OCI-LY7 (cell line): Measurements from ENCODE around the gene RPL35A. TPM values are rescaled to one million over a fixed set of nuclear protein-coding genes. Genes with fewer than 3 reads are reported as not detected.

Experiments used
- BruUV-seq: library from RNA; stranded (reverse); fragments of 400-500 nt; replicated peaks from 2 replicates; lab custom pipeline; 2021; lab: Mats Ljungman, UMichigan
- CTCF ChIA-PET: fragments of 300-600 bp; sonication (Branson Sonifier 250); formaldehyde crosslinking; loops from one replicate; lab custom pipeline; 2022; ENCODE audit warnings: antibody characterized with exemption; ENCODE audit not compliant: unreplicated experiment; lab: Charles Lee
- POLR2A ChIA-PET: fragments of 300-600 bp; sonication (Branson Sonifier 250); formaldehyde crosslinking; loops from one replicate; lab custom pipeline; 2022; ENCODE audit warnings: antibody characterized with exemption; lab: Charles Lee
- DNase-seq: peaks from one replicate; pipeline ENCODE4 v3.0.0-alpha.2; 2015; ENCODE audit warnings: low spot score
- H2AFZ ChIP-seq: fragments of 200-600 bp; sonication (generic), shearing (Covaris generic); 2 replicates; pipeline ENCODE4 v1.6.1; 2014; ENCODE audit warnings: mild to moderate bottlenecking, antibody characterized with exemption, low read length, moderate library complexity
- H3K27ac ChIP-seq: fragments of 200-600 bp; sonication (generic); 2 replicates; pipeline ENCODE4 v1.5.1; 2014; ENCODE audit warnings: mixed run types, low read depth, mild to moderate bottlenecking, moderate library complexity, low read length, inconsistent platforms; ENCODE audit not compliant: poor library complexity, severe bottlenecking
- H3K36me3 ChIP-seq: fragments of 200-600 bp; sonication (generic); 2 replicates; pipeline ENCODE4 v1.6.1; 2014; ENCODE audit warnings: mild to moderate bottlenecking, antibody characterized with exemption, low read length, moderate library complexity, mixed read lengths; ENCODE audit not compliant: insufficient read depth
- H3K4me1 ChIP-seq: fragments of 200-600 bp; sonication (generic); 2 replicates; pipeline ENCODE4 v1.5.1; 2014; ENCODE audit warnings: mild to moderate bottlenecking, low read length; ENCODE audit not compliant: insufficient read depth, poor library complexity, severe bottlenecking
- H3K4me2 ChIP-seq: fragments of 200-600 bp; sonication (generic); 2 replicates; pipeline ENCODE4 v1.6.1; 2014; ENCODE audit warnings: mild to moderate bottlenecking, low read length
- H3K4me3 ChIP-seq: fragments of 200-600 bp; sonication (generic); 2 replicates; pipeline ENCODE4 v1.5.1; 2014; ENCODE audit warnings: mild to moderate bottlenecking, low read depth, low read length; ENCODE audit not compliant: poor library complexity, severe bottlenecking
- H3K79me2 ChIP-seq: fragments of 200-600 bp; sonication (generic); 2 replicates; pipeline ENCODE4 v1.6.1; 2016; ENCODE audit warnings: low read depth, mild to moderate bottlenecking, low read length, moderate library complexity, mixed read lengths; ENCODE audit not compliant: insufficient read depth
- H3K9me2 ChIP-seq: fragments of 200-600 bp; sonication (generic); 2 replicates; pipeline ENCODE4 v1.6.1; 2016; ENCODE audit warnings: mild to moderate bottlenecking, low read length, mixed read lengths; ENCODE audit not compliant: insufficient read depth
- H3K9me3 ChIP-seq: fragments of 200-600 bp; sonication (generic); 2 replicates; pipeline ENCODE4 v1.6.1; 2014; ENCODE audit warnings: mild to moderate bottlenecking, mixed run types, low read length, mixed read lengths
- H4K20me1 ChIP-seq: fragments of 200-600 bp; sonication (generic); 2 replicates; pipeline ENCODE4 v1.6.1; 2014; ENCODE audit warnings: mild to moderate bottlenecking, antibody characterized with exemption, low read length, moderate library complexity, mixed read lengths; ENCODE audit not compliant: insufficient read depth
- EZH2phosphoT487 ChIP-seq: fragments of 200-600 bp; sonication (generic); IDR thresholded peaks from 2 replicates; pipeline ENCODE4 v1.6.1; 2018; ENCODE audit warnings: low read depth, borderline replicate concordance, mild to moderate bottlenecking, mixed run types, antibody characterized with exemption, low read length, moderate library complexity, mixed read lengths
- intact Hi-C: fragments of 100-400 bp; cut with micrococcal nuclease; formaldehyde crosslinking; loops from one replicate; pipeline ENCODE4 v1.10.0; 2022; ENCODE audit not compliant: unreplicated experiment
- small RNA-seq: library from RNA; depleted of rRNA; stranded (forward); fragments of <200 nt; gene quantifications from one replicate; pipeline ENCODE3, GENCODE V24; 2014
- total RNA-seq, 2 experiments: library from RNA; depleted of rRNA in 1 of 2; stranded (reverse); fragments of >200 nt in 1 of 2; shearing (Covaris generic) in 1 of 2; gene quantifications; 2 replicates each; pipeline ENCODE4 v1.2.3, GENCODE V29; 2014 to 2022
- TF ChIP-seq, protein P1 (sequence below): fragments of 200-600 bp; sonication (generic); conservative IDR thresholded peaks from 2 replicates; pipeline ENCODE4 v1.5.1; 2014; ENCODE audit warnings: mild to moderate bottlenecking, antibody characterized with exemption, low read length, moderate library complexity, mixed read lengths

RPL35A gene
- total RNA-seq, 2 experiments from 2014 or later = 846 to 1,184 TPM

DNA sequence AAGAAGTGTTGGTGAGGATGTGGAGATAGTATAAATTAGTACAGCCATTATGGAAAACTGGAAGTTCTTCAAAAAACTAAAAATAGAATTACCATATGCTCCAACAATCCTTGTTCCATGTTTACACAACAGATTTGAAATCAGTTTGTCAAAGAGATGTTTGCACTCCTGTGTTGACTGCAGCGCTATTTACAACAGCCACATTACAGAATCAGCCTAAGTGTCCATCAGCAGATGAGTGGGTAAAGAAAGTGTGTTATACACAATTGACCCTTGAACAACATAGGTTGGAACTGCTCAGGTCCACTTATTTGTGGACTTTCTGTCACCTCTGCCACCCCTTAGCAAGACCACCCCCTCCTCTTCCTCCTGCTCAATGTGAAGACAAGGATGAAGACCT lies 44.7 kb downstream of the RPL35A start:
- Histone ChIP-seq H4K20me1 (no peaks in the 10 kb centered on the region), H3K4me1 (no peaks in the 10 kb centered on the region), H3K27ac (no peak overlapping the region), H2AFZ (no peak overlapping the region), H3K36me3 (no peaks in the 10 kb centered on the region), H3K4me2 (no peak overlapping the region), H3K9me2 (no peaks in the 10 kb centered on the region), H3K9me3 (no peaks in the 10 kb centered on the region), H3K4me3 (no peak overlapping the region), H3K79me2 (no peaks in the 10 kb centered on the region)
- POLR2A ChIA-PET = interaction anchor here (0.6 kb wide), 1 partner anchor 470 kb away, joined by 4 read pairs; no protein-coding TSS in a partner anchor
- CTCF ChIA-PET = no interaction called here
- intact Hi-C loops = no loop called here
- BruUV-seq = no TSS peak
- DNase-seq = no peak
- TF ChIP-seq, protein P1, sequence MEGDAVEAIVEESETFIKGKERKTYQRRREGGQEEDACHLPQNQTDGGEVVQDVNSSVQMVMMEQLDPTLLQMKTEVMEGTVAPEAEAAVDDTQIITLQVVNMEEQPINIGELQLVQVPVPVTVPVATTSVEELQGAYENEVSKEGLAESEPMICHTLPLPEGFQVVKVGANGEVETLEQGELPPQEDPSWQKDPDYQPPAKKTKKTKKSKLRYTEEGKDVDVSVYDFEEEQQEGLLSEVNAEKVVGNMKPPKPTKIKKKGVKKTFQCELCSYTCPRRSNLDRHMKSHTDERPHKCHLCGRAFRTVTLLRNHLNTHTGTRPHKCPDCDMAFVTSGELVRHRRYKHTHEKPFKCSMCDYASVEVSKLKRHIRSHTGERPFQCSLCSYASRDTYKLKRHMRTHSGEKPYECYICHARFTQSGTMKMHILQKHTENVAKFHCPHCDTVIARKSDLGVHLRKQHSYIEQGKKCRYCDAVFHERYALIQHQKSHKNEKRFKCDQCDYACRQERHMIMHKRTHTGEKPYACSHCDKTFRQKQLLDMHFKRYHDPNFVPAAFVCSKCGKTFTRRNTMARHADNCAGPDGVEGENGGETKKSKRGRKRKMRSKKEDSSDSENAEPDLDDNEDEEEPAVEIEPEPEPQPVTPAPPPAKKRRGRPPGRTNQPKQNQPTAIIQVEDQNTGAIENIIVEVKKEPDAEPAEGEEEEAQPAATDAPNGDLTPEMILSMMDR = no peak
- TF ChIP-seq EZH2phosphoT487 = no peak

DNA sequence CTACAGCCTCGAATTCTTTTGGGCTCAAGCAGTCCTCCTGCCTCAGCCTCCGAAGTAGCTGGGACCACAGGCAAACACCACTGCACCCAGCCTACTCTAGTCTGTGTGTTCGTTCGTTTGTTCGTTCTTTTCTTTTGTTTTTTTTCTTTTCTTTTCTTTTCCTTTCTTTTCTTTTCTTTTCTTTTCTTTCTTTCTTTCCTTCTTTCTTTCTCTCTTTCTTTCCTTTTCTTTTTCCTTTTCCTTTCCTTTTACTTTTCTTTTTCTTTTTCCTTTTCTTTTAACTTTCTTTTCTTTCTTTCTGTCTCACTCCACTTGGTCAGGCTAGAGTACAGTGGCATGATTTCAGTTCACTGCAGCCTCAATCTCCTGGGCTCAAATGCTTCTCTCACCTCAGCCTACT lies 46.9 kb downstream of the RPL35A start:
- H3K9me2 ChIP-seq = no peaks in the 10 kb centered on the region
- no peaks in the 10 kb centered on the region for H4K20me1 ChIP-seq
- CTCF ChIA-PET = no interaction called here
- TF ChIP-seq EZH2phosphoT487 = no peak
- TF ChIP-seq, protein P1 = no peak
- no peaks in the 10 kb centered on the region for H3K4me1 ChIP-seq
- intact Hi-C loops = no loop called here
- BruUV-seq = no TSS peak
- no peak overlapping the region for H2AFZ ChIP-seq
- no peaks in the 10 kb centered on the region for H3K9me3 ChIP-seq
- H3K4me2 ChIP-seq = no peak overlapping the region
- no peak overlapping the region for H3K27ac ChIP-seq
- H3K36me3 ChIP-seq = no peaks in the 10 kb centered on the region
- POLR2A ChIA-PET = no interaction called here
- H3K4me3 ChIP-seq = no peak overlapping the region
- DNase-seq = no peak
- no peaks in the 10 kb centered on the region for H3K79me2 ChIP-seq

DNA sequence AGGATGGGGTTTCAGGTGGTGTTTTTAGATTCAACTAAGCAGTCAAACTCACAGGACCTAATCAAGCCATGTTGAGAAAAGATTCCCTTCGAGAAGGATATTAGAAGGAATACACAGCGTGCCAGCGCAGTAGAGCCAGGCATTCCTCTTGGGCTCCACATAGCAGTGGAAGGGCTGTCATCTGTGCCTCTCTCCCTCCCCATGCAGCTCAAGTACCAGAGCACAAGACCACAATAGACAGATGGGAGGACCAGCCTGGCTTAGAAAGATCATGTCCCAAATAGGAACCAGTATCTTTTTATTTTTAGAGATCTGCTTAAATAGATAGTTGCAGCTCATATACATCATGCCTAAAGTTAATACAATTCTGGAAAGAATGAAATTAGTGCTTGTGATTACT lies 47.9 kb downstream of the RPL35A start:
- H3K9me3 ChIP-seq = no peaks in the 10 kb centered on the region
- no peaks in the 10 kb centered on the region for H3K36me3 ChIP-seq
- no peak overlapping the region for H3K27ac ChIP-seq
- H3K9me2 ChIP-seq = no peaks in the 10 kb centered on the region
- no peak overlapping the region for H3K4me3 ChIP-seq
- TF ChIP-seq EZH2phosphoT487 = no peak
- TF ChIP-seq, protein P1 = no peak
- no peak overlapping the region for H2AFZ ChIP-seq
- no peaks in the 10 kb centered on the region for H3K79me2 ChIP-seq
- no TSS peak for BruUV-seq
- no peak overlapping the region for H3K4me2 ChIP-seq
- DNase-seq = no peak
- H4K20me1 ChIP-seq = no peaks in the 10 kb centered on the region
- intact Hi-C loops = no loop called here
- H3K4me1 ChIP-seq = no peaks in the 10 kb centered on the region
- CTCF ChIA-PET = no interaction called here
- POLR2A ChIA-PET = no interaction called here

Small RNAs within 50 kb of the gene (small RNA-seq; reads per million reads assigned to genes)
- not detected for gene RNU6-621P

Other genes starting within 250 kb of the RPL35A start
- gene RUBCN, start 213.3 kb upstream of the RPL35A start, total RNA-seq (2014; rRNA removed; shearing (Covaris generic)) = 37.1 and 45.1 TPM in 2 replicates
- gene RUBCN, start 213.3 kb upstream of the RPL35A start, total RNA-seq (2022) = 48.4 and 56.7 TPM in 2 replicates
- 47.6 and 63.8 TPM in 2 replicates for gene FYTTD1, start 200.3 kb upstream of the RPL35A start, total RNA-seq (2014; rRNA removed; shearing (Covaris generic))
- gene FYTTD1, start 200.3 kb upstream of the RPL35A start, total RNA-seq (2022) = 49.2 and 57.8 TPM in 2 replicates
- 39.0 and 44.2 TPM in 2 replicates for gene LRCH3, start 158.9 kb upstream of the RPL35A start, total RNA-seq (2014; rRNA removed; shearing (Covaris generic))
- gene LRCH3, start 158.9 kb upstream of the RPL35A start, total RNA-seq (2022) = 52.6 and 53.0 TPM in 2 replicates
- 0.50 and 3.7 TPM in 2 replicates for gene LMLN, start 10.0 kb downstream of the RPL35A start, total RNA-seq (2014; rRNA removed; shearing (Covaris generic))
- 6.2 and 7.1 TPM in 2 replicates for gene LMLN, start 10.0 kb downstream of the RPL35A start, total RNA-seq (2022)